Measurements from ENCODE around the gene SQOR. TPM values are rescaled to one million over a fixed set of nuclear protein-coding genes. Genes with fewer than 3 reads are reported as not detected.

The SQOR gene
- total and polyA plus RNA-seq, 8 donors: 49.6 to 128 (median 62.8) TPM

- Histone ChIP-seq H3K27ac (no peak overlapping the region), H3K9me3 (no peaks in the 10 kb centered on the region), H3K36me3 (peaks cover 20 to 77% (median 48%) of the 10 kb centered on the region in 4 donors), H3K4me3 (no peak overlapping the region), H3K4me1 (peaks cover 17 to 46% (median 36%) of the 10 kb centered on the region in 4 donors), H3K27me3 (no peaks in the 10 kb centered on the region)
- TF ChIP-seq CTCF (IDR thresholded peaks at IDR 0.05) (no peak), POLR2AphosphoS5 (IDR thresholded peaks at IDR 0.05) (no peak), EP300 (IDR thresholded peaks at IDR 0.05) (no peak), POLR2A (IDR thresholded peaks at IDR 0.05) (no peak)
- intact Hi-C loops (cut with DNase I; ENCODE audit: low total_unique reads): no loop called here
- WGBS, 5 donors: 78 to 91% (median 87%) methylated on average over 6 of the region's 6 CpGs
- no peak for DNase-seq
Observed at GRCh38 chr15:45662375-45662774, 27.5 kb downstream of the SQOR start.

- WGBS, 5 donors: 65 to 81% (median 76%) methylated on average over 5 of the region's 5 CpGs
- H3K36me3 ChIP-seq: peaks cover 20 to 89% (median 57%) of the 10 kb centered on the region in 4 donors
- H3K27ac ChIP-seq: no peak overlapping the region
- intact Hi-C loops (cut with DNase I; ENCODE audit: low total_unique reads): no loop called here
- no peak overlapping the region for H3K4me3 ChIP-seq
- TF ChIP-seq EP300 (IDR thresholded peaks at IDR 0.05): no peak
- TF ChIP-seq POLR2AphosphoS5 (IDR thresholded peaks at IDR 0.05): no peak
- TF ChIP-seq POLR2A (IDR thresholded peaks at IDR 0.05): no peak
- no peak for TF ChIP-seq CTCF (IDR thresholded peaks at IDR 0.05)
- H3K4me1 ChIP-seq: peaks cover 8 to 32% (median 19%) of the 10 kb centered on the region in 4 donors
- no peaks in the 10 kb centered on the region for H3K9me3 ChIP-seq
- no peak for DNase-seq
- no peaks in the 10 kb centered on the region for H3K27me3 ChIP-seq
Observed at GRCh38 chr15:45664451-45664850, 29.6 kb downstream of the SQOR start.

GRCh38 chr15:45665261-45665660 is 30.4 kb downstream of the SQOR start:
- 44 to 77% (median 60%) methylated on average over 1 of the region's 1 CpG for WGBS, 5 donors
- Histone ChIP-seq H3K4me3 (no peak overlapping the region), H3K27me3 (no peaks in the 10 kb centered on the region), H3K4me1 (peaks cover 1 to 26% (median 11%) of the 10 kb centered on the region in 4 donors), H3K36me3 (peaks cover 26 to 89% (median 63%) of the 10 kb centered on the region in 4 donors), H3K27ac (no peak overlapping the region), H3K9me3 (no peaks in the 10 kb centered on the region)
- intact Hi-C loops (cut with DNase I; ENCODE audit: low total_unique reads): no loop called here
- TF ChIP-seq POLR2AphosphoS5 (IDR thresholded peaks at IDR 0.05) (no peak), EP300 (IDR thresholded peaks at IDR 0.05) (no peak), POLR2A (IDR thresholded peaks at IDR 0.05) (no peak), CTCF (IDR thresholded peaks at IDR 0.05) (no peak)
- DNase-seq: no peak

DNA sequence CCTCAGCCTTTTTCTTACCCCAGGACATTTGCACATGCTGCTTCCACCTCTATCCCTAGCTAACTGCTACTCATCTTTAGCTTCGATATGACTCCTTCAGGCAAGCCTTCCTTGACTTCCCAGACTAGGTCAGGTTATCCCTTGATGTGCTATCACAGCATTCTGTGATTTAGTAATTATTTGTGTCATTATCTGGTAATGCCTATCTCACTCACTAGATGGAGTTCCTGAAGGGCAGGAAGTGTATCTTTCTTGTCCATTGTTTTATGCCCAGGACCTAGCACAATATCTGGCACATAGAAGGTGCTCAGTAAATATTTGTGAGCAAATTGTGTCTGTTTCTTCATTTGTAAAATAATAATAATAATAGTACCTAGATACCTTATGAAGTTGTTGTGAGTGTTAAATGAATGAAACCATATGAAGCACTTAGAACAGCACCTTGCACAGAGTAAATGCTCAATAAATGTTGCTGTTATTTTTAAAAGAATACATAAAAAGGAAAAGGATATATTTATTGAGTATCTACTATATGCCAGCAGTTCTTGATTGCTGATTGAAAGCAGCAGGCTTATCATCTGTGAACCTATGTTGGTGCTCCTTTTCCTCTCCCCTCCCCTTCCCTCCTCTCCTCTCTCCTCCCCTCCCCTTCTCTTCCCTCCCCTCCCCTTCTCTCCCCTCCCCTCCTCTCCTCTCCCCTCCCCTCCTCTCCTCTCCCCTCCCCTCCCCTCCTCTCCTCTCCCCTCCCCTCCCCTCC is 31.5 kb downstream of the SQOR start:
- Histone ChIP-seq H3K4me3 (no peak overlapping the region), H3K36me3 (peaks cover 29 to 92% (median 73%) of the 10 kb centered on the region in 4 donors), H3K9me3 (no peaks in the 10 kb centered on the region), H3K4me1 (peaks cover 0 to 21% (median 3%) of the 10 kb centered on the region in 4 donors), H3K27me3 (no peaks in the 10 kb centered on the region), H3K27ac (no peak overlapping the region)
- WGBS, 5 donors: 92 to 100% (median 95%) methylated on average over 1 of the region's 1 CpG
- intact Hi-C loops (cut with DNase I; ENCODE audit: low total_unique reads): no loop called here
- TF ChIP-seq CTCF (IDR thresholded peaks at IDR 0.05): no peak
- TF ChIP-seq EP300 (IDR thresholded peaks at IDR 0.05): no peak
- no peak for TF ChIP-seq POLR2AphosphoS5 (IDR thresholded peaks at IDR 0.05)
- no peak for TF ChIP-seq POLR2A (IDR thresholded peaks at IDR 0.05)
- DNase-seq: no peak

Data from stomach (tissue), 9 donors.